HG03565 (cell line): ENCODE measurements around the gene VAV2.

Experiments used
- ATAC-seq: cut with Tn5 transposase; IDR thresholded peaks from one replicate; pipeline ENCODE4 v1.9.1; 2021; ENCODE audit warnings: mild to moderate bottlenecking, moderate library complexity; ENCODE audit not compliant: unreplicated experiment

The VAV2 gene

DNA sequence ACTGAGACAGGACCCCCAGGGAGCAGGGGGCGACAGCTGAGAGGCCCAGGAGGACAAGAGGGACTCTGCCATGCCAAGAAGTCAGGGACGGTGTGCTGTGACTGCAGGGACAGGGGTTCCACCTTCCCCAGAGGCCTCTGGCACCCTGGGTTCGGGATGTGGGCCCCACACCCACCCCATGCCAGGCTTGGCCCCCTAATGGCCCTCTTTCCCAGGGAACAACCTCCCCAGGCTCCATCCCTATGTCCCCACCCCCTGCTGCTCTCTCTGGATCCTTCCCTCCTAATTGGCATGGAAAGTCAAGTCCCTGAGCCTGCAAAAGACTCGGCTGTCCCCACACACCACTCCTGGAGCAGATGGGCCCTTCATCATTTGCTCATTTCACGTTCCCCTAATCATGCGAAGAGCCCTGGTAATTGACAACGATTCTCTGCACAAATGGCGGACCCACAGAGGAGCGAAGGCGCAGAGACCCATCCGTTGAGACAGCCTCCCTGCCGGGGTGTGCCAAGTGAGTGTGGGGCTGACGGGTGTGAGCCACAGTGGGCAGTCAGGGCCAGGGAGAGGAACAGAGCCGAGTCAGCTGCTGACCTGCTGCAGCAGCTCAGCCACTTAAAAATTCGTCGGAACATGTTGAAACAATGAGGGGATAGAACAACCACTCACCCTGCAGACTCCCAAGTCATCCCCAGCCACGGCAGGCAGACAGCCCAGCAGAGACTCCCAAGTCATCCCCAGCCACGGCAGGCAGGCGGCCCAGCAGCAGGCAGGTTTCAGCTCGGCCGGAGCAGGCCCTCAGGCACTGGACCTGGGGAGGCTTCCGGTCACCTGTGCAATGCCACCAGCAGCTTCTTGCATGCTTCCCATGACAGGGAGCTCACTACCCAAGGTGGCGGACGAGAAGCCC, 109.0 kb downstream of the VAV2 start:
- ATAC-seq: no peak

DNA sequence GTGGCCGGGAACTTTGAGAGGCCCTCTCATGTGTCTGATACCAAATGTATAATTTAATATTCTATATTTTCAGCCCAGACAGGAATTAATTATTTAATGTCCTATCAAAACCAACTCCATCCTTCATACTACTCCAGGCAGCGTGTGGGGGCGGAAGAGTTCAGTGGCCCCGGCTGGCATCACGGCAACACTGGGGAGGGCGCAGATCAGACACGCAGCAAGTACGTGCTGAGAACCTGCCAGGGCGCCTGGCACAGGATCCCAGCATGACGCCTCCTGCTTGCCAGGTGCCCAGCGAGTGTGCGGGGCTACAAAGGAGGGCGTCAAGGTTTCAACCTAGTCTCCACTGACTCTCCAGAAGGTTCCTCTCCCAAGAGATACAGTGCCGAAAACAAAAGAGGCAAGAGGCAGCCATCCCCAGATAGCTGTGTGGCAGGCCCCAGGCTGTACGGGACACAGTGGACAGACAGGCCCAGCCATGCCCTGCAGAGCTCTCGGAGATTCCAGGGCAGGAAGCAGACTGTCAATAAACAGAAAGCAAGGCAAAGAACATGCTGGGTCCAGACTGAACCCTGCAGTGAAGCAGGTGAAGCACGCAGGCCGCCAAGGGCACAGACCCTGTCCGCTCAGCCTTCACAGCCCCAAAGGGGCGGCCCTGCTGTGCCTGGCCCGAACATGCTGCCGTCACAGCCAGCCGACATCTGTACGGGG, 110.3 kb downstream of the VAV2 start:
- ATAC-seq: no peak

DNA sequence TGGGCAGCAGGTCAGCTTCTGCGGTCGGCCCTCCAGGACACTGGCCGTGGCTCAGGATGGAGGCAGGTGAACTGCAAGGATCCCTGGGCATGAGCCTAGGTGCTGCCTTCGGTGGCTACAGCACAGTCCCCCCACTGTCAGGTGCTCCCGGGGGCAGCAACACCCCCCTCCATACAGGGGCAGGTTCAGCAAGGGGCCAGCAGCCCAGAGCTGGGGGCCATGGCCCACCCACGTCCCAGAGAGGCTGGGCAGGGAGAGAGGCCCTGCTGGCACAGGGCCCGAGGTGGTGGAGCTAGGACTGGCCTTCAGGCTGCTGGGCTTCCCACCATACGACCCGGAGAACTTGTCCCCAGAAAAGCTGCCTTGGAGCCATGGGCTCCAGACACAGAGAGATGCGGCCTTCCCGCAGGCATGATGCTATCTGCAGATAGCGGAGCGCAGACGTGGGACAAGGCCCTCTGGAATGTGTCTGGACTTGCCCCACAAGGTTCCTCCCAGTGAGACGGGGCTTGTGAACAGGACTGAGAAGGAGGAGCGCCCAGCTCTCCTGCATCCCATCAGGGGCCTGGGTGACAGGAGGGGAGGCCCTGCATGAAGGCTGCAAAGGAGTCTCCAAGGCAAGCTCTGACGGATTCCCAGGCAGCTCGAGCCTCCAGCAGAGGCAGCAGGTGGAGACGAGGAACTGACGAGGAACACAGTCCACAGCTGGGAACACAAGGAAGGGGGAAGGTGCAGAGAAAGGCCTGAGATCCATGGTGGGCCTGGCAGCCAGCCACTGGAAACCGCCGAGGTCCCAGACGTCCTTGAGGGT, 111.1 kb downstream of the VAV2 start:
- ATAC-seq: no peak

DNA sequence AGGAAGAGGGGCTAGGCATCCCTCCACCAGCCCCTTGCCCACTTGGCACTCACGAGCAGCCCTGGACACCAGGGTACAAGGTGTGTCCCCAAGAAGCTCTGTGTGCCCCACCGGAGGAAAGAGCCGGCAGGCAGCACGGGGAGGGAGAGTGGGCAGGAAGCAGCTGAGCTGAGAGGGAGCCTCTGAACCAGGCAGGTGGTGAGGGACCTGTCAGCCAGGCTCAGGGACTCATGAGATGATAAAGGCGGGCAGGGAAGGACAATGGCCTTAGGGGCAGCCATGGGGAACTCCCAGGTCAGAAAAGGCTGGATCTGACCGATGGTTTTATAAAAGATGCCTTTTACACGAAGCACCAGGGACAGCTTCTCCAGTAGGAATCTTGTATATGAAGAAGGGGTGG, 112.0 kb downstream of the VAV2 start:
- no peak for ATAC-seq

DNA sequence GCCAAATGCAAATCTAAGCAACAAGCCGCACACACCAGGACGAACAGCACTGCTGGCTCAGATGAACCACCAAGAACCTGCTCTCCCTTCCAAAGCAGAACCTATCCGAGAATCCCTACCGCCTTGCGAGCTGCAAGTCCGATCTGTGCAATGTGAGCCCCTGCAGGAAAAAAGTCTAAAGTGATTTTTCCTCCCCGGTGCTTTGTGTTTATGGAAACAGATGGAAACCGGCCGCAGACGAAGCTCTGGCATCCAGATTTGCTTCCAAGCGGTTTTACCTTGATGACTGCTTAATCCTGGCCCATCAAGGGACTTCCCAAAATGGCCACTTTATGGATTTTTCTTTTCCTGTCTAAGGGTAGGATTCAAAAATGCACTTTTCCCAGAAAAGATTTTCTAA, 112.5 kb downstream of the VAV2 start:
- no peak for ATAC-seq

DNA sequence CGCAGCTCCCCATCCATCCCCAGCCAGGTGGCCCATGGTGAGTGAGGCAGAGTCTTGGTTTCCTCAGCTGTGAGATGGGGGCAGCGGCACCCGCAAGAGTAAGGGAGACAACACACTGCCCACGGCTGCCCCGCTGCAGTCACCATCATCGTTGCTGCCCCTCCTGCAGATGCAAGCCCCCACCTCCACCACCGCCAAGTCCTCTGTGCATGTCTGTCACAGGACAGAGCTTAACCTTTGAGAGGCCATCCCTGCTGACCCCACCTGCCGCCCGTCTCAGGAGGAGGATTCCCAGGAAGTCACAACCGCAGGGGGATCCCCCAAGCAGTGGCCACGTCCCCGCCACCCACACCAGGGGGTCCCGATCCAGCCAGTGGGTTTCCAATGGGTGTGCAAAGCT, 113.7 kb downstream of the VAV2 start:
- no peak for ATAC-seq

DNA sequence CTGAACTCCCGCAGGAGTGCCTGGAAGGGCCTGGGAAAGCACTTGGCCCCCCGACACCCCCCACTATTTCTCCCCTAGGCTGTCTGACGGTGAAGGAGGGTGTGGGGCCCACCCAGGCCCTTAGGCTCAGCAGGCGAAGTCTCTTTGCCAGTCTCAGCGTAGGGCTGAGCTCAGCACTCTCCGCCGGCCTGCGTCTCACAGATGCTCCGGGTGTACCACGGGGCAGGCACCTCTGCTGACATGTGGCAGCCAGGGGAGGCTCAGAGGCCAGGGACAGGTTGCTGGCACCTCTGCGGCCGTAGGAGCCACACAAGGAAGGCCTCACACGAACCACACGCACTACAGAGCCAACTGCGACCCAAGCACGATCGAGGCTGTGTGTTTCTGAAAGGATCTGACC, 114.2 kb downstream of the VAV2 start:
- ATAC-seq: no peak

DNA sequence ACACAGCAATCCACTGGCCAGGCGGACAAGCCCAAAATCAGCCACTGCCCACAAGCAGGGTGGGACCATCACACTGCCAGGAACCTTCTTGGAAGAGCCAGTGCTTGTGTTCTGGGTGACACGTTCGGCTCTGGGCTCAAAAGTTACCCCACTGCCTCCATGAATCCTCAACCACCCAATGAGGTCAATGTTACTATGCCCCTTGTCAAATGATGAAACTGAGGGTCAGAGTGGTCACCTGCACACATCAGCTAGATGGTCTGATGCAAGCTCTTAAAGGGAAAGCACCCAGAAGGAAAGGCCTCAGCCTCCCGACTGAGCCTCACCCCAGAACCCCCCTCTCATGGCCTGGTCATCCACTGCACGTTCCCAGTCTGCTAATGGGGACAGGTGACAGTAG, 114.8 kb downstream of the VAV2 start:
- ATAC-seq: no peak

DNA sequence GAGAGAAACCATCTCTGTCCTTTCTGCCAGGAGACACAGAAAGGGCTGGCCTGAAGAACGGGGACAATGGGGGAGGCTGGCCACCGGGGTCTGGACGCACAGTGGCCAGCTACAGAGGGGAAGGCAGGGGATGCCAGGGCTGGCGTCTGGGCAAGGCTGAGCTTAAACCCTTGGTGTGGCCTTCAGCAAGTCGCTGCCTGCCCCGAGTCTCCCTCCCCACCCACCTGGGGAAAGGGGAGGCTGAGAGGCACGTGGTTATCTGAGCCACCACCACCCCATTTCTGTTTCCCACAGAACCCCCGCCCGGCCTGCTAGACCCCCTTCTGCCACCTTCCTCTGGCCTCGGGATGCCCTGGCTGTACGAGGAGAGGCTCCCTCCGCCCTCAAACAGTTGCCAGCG, 115.3 kb downstream of the VAV2 start:
- no peak for ATAC-seq

DNA sequence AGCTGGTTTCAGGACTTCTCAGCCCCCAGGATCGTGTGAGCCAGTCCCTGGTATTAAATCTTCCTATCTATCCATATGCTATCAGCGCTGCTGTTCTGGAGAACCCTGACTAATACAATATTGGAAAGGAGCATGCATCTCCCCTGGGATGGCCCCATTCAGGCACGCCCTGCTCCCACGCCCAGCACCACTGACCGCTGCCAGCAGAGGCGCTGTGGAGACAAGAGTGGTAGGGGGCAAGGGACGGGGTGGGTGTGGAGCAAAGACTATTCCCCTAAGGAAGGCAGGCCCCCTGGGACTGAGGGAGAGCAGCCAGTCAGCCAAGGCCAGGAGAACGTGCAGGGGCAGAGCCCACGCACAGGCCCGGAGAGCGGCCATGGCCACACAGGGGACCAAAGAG, 116.0 kb downstream of the VAV2 start:
- ATAC-seq: no peak

DNA sequence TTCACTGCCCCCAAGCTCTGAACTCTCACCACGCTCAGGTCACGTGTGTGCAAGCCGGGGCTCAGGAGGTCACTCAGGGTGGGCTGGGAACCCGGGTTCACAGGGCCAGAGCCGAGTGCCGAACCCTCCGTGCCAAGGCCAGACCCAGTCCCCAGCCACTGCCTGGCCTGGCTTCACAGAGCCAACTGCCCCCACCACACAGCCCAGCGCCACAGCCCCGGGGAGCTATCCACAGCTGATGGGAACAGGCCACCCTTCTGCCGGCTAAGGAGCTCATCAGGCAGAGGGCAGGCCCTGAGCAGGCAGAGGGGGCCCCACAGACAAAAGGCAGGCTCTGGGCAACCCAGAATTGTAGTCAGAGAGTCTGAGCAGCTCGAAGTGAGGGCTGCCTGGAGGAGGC, 117.0 kb downstream of the VAV2 start:
- ATAC-seq: no peak

DNA sequence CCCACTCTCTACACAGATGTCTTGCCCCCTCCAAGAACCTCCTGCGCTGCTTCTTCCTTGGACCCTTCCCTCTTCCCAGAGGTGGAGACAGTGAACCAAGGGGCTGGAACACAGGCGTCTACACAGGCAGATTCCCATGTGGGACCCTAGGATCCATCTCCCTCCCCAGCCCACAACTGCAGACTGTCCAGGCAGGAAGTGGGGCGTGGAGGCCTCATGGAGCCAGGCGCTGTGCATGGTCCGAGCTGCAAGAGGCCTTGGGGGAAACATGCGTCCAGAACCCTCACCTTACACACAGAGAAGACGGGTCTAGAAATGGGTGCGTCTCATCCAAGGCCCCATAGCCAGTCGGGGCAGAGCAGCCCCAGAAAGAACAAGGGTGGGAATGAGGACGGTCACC, 117.5 kb downstream of the VAV2 start:
- no peak for ATAC-seq

DNA sequence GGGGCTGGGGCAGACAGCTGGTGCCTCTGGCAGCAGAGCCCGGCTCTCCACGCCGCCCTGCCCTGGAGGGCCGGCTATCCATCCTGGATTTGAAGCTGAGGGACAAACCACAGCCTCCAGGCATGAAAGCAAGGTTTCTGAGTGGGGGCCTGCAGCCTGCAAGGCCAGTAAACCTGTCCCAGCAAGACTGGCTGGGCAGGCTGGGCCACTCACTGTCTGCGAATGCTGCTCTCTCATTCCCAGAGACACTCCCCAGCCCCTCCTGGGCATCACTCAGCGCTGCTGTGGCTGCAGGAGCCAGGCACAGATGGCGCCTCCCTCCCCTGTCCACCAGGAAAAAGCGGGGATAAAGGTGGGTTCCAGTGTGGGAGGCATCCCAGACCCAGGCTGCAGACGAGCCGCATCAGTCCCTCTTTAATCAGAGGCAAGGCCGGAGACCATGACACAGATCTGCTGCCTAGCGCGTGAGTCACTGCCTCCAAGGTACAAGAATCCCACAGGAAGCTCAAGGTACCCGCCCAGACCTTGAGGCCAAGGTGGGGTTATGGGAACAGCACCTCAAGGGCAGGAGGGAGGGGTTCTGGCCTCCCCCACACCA, 118.0 kb downstream of the VAV2 start:
- no peak for ATAC-seq

DNA sequence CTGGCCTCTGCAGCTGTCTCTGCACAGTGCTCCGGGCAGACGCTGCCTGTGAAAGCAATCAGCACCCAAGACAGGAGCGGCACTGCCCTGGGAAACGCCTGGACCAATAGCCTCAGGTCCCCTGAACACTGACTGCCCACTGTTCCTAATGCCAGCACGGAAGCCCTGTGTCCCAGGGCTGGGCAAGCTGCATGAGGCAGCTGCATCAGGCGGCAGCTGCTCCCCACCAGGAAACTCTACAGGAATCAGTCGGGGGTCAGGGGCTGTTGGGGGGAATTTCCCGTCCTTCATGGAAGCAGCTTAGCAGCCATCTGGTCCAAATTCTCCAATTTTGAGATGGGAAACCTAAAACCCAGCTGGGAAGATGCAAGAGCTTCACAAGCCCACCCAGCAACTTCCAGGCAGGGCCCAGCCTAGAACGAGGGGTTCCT, 118.6 kb downstream of the VAV2 start:
- ATAC-seq: no peak

DNA sequence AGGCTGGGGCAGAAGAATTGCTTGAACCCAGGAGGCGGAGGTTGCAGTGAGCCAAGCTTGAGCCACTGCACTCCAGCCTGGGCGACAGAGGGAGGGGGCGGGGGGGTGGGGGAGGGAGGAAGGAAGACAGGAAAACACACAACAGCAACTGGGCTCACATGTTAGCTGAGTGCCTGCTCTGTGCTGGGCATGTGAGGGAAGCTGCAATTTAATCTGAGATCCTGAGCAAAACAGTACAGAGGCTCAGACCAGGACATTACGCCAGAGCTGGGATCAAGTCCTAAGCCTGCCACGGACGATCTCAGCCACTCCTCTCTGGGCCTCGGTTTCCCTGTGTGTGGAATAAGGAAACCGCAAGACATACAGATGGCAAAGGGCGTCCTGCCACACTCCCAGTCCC, 119.1 kb downstream of the VAV2 start:
- no peak for ATAC-seq

DNA sequence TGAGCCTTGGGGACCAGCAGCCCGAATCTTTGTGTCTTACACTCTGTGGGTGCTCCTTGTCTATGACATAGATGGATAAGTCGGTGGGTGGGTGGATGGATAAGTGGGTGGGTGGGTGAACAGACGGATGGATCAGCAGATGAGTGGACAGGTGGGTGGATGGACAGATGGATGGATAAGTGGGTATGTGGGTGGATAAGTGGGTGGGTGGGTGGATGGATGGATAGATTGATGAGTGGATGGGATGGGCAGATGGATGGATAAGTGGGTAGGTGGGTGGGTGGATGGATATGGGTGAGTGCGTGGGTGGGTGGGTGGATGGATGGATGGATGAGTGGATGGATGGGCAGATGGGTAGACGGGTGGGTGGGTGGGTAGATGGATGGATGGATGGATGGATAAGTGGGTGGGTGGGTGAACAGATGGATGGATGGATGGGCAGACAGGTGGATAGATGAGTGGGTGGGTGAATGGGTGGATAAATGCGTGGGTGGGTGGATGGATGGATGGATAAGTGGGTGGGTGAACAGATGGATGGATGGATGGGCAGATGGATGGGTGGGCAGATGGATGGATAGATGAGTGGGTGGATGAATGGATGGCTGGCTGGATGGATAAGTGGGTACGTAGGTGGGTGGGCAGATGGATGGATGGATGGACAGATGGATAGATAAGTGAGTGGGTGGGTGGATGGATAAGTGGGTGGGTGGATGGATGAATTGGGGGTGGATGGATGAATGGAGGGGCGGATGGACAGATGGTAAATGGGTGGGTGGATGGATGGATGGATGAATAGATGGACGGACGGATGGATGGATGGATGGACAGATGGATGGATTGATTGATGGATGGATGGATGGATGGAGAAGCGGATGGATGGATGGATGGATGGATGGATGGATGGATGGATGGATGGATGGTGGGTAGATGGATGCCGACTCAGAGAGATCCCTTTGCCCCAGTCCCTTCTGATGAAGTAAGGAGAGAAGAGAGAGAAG, 121.2 kb downstream of the VAV2 start:
- ATAC-seq: no peak

DNA sequence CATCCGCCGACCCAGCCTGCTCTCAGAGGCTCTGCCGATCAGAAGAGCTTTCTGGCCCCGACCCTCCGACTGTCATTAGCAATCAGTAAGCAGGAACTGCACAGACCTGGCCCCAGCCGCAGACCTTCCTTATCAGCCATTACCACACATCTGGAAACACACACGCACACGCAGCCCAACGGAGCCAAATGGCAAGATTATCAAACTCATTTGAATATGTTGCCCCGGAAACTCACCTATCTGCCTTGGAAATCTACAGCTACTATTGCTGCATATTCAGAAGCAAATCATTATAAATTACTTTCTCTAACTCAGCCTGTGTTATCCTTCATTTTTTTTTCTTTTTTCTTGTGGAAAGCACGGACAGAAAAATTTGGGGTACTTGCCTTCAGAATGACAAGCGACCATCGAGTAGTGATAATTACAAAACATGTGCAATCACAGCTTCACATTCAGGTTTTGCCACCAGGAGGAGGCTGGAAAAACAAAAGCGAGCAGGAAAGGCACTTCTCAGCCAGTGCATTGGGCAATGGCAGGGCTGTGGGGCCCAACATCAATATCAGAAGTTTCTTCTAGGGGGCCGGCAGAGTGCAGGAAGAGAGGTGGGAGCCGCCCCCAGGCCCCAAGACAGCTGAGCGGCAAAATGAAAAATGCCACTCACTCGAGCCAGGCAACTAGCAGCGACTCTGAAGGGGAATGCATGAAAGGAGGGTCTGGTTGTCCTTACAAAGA, 122.3 kb downstream of the VAV2 start:
- ATAC-seq: no peak

DNA sequence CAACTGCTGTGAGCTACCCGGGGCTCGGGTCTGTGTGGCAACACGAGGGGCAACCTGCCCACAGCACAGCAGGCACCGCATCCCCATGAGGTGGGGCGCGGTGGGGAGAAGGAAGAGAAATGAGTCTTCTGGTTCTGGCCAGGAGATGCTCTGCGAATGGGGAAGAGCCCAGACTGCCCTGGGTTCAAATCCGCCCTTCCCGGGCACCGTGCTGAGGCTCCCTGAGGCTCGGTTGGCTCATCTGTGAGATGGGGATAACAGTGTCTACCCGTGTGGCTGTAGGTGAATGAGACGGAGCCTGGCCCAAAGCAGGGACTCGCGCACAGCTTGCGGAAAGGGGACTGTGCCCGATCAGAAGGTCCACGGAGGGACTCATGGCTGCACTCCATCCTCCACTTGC, 123.9 kb downstream of the VAV2 start:
- ATAC-seq: no peak

DNA sequence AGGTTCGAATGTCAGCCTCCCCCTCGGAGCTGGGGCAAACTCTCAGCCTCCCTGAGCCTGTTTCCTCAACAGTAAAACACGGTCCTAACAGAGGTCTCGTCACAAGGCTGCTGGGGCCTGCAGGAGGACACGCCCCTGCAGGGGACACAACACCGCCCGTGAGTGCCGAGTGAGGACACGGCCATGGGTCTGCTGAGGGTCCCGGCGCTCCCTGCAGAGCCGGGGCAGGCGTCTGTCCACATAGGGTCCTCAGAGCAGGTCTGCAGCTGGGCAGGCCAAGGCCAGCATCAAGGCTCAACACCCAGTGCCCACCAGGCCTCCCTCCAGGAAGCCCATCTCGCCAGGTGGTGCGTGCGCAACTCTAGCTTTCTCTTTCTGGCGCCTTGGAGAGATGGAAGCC, 125.2 kb downstream of the VAV2 start:
- no peak for ATAC-seq
